CD4-positive, alpha-beta T cell treated with Interleukin-21 for 1 hour (primary cell): ENCODE results near the gene CMTM7.
"Not testable (repeated sequence)": the region's sequence is repeated elsewhere in the genome, so short reads cannot be mapped to it uniquely, and the experiment has no call there.

Experiments used
- DNase-seq: peaks from one replicate; pipeline ENCODE4 v3.0.0-alpha.2; 2020

CMTM7 gene

GRCh38 chr3:32383136-32383711, 8.4 kb upstream of the CMTM7 start:
- DNase-seq, result no peak

DNA sequence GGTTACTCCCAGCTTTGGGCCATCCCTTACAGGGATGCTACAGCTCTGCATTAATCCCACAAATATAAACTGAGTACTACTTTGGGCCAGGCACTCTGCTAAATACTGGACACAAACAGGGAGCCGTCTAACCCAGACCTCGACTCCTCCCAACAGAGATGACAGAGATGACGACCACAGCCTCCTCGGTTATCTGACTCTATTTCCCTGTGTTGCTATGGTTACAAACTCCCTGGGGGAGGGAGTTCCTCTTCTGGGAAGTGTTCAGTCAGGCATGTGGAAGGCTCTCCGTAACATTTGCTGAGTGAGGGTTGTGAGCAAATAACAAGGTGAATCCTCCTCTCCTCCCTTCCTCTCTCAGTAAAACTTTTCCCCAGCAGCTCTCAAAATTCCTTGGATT, 6.7 kb upstream of the CMTM7 start:
- DNase-seq, result no peak

- DNase-seq, result no peak
These were observed 4.1 kb upstream of the CMTM7 start for GRCh38 chr3:32387512-32387911.

- DNase-seq, result not testable (repeated sequence)
These were observed 2.1 kb upstream of the CMTM7 start for GRCh38 chr3:32389577-32389976.

DNA sequence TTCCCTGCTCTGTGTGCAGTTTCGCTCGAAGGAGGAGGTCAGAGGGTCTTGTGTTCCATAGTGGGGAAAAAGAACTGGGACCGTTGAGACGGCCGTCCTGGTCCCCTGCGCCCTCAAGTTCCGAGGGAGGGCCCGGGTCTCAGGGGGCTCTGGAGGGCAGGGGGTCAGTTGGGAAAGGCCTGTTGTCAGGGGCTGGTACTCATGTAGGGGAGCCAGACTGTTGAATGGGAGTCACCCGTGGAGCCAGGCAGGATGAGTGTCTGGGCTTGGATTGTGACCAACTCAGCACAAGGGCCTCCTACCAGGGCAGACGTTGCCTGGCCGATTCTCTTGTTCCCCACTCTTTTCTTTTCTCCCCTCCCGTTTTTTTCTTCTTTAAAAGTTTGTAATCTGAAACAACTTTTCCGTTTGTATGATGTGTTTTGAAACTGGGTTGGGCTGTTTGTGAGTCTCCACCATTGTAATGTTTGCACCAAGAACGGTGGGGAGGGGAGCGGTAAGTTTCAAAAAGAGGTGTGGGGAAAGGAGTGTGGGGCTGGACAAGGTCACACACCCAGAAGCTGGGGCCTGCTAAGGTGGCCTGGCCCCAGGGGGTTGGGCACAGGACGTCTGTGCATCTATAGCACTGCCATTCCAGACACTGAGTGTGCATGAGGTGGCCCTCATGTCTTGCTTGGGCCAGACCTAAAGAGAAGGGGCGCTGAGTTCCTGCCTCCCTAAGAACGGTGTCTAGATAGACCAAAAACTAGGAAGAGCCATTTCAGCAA, 1.1 kb downstream of the CMTM7 start:
- DNase-seq, result peak; percentile 25

DNA sequence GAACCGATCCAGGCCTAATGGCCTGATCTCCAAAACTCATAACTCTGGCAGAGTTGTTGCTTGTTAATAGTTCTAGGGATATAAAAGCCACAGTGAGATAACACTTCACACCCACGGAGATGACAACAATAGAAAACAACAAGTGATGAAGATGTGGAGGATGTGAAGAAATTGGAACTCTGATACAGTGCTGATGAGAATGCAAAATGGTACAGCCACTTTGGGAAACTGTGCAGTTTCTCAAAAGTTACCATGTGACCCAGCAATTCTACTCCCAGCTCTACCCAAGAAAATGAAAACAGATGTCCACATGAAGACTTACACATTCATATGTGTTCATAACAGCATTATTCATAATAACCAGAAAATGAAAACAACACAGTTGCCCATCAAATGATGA, 3.8 kb downstream of the CMTM7 start:
- no peak for DNase-seq

DNA sequence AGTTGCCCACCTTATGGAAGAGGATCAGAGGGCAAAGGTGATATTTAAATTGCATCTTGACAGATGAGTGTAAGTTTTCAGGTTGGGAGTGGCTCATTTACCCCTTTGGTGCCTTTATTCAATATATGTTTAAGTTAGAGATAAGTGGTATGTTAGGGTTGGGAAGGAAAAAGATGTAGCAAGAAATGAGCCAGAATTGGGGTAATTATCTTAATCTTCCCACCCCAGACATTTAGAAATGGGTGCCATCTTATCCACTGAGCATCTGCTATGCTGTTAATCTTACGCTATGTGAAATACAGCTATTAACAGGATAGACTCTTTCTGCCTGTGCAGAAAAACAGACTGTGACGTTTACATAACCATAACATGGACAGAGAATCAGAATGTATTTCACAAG, 6.3 kb downstream of the CMTM7 start:
- DNase-seq, result no peak

DNA sequence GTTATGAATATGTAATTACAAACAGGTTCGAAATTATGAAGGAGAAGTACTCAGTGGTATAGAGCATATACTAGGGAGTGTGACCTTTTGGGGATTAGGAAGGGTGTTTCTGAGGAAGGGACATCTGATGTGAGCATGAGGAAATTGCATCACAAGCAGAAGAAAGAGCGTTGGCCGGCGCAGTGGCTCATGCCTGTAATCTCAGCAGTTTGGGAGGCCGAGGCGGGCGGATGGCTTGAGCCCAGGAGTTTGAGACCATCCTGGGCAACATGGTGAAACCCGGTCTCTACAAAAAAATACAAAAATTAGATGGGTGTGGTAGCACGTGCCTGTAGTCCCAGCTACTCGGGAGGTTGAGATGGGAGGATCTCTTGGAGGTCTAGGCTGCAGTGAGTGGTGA, 6.9 kb downstream of the CMTM7 start:
- no peak for DNase-seq

DNA sequence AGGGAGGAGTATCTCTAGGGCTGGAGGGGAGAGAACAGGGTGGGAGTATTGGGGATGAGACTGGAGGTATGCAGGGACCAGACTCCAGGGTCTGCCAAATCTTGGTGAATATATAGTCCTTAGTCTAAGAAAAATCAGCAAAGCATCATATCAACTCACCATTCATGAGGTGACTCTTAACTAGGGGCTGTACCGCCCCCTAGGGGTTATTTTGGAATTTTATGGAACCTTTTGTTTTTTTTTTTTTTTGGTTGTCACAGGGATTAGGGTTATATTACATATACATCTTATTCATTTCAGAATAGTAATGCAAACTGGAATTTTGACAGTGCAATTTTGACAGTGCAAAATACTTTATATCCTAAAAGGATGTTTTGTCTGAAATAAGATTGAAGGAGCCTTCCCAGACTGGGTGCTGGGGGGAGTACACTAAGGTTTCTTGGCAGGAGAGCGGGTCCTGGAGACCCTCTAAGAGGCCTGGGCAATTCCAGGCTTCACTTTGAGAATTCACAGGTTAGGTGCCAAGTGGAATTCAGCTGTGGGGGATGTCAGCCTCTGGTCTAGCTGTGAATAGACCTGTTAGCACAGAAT, 7.5 kb downstream of the CMTM7 start:
- peak; percentile 77 for DNase-seq

DNA sequence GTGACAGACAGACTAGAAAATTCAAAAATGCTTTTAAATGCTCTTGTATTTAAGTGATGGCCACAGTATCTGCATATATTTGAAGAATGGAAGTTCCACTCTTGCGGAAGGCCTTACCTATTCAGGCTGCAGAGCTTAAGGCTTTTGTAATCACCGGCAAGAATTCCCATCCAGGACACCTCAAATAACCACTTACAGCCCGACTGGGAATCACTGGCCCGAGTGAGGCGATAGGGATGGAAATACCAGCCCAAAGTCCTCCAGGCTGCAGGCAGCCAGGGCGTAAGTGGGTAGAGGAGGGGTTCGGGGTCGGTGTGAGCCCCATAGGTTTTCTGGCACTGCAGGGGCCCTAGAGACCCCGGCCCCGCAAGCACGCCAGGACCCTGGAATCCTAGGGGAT, 9.5 kb downstream of the CMTM7 start:
- DNase-seq, result no peak

- DNase-seq, result peak; percentile 69
These were observed 10.0 kb downstream of the CMTM7 start for GRCh38 chr3:32401556-32402081.

- DNase-seq, result no peak
These were observed 12.0 kb downstream of the CMTM7 start for GRCh38 chr3:32403663-32404062.

DNA sequence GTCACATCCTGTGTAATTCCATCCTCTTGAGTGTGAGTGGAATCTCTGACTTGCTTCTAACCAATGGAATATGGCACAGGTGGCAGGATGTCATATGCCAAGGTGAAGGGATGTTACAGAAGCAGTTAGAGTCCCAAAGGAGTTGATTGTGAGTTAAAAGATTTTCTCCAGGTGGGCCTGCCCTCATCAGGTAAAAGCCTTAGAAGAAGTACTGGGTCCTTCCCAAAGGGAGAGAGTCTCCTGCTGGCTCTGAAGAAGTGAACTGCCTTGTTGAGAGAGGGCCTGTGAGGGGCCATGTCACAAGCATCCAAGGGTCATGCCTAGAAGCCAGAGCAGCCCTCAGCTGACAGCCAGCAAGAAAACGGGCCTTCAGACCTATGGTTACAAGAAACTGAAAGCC, 13.1 kb downstream of the CMTM7 start:
- no peak for DNase-seq

GRCh38 chr3:32405155-32405554, 13.5 kb downstream of the CMTM7 start:
- no peak for DNase-seq

GRCh38 chr3:32405711-32406323, 14.2 kb downstream of the CMTM7 start:
- no peak for DNase-seq

GRCh38 chr3:32406486-32407408, 15.1 kb downstream of the CMTM7 start:
- no peak for DNase-seq

- no peak for DNase-seq
These were observed 19.0 kb downstream of the CMTM7 start for GRCh38 chr3:32410367-32411246.

- no peak for DNase-seq
These were observed 19.8 kb downstream of the CMTM7 start for GRCh38 chr3:32411442-32411841.

GRCh38 chr3:32412887-32413286, 21.2 kb downstream of the CMTM7 start:
- no peak for DNase-seq

DNA sequence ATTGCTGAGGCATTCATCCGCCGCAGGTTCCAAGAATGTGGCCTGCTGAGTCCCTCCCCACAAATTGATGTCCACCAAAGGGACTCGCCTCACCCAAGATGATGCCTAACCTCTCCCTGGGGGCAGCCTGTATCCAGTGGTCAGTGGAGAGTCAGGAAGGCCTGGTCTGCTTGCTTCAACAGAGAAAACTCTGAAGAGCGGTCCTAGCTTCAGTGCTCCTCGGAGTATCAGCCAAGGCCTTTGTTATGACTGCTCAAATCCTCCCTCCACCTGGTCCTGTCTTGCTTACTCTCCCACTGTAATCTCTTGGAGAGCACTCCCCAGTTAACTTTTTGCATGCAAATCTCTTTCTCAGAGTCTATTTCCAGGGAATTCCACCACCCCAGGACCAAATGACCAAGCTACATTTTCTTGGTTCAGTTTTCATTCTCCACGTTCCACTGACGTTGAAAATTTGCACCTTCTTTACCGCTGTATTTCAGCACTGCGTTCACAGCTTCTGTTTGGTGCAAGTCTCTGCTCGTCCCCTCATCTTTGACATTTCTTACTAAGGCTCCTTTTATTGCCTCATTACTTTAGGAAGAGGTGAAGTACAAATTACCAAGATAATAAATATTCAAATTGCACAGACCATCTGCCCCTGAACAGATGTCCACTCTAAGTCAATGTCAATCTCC, 22.3 kb downstream of the CMTM7 start:
- DNase-seq, result no peak
